Muscle layer of colon (tissue), 2 donors: ENCODE data around the gene MVD.

ENCODE experiments used
- H3K27ac ChIP-seq: one replicate; pipeline ENCODE4 v1.7.0; 2013; ENCODE audit warnings: low read depth, mild to moderate bottlenecking, low read length, moderate library complexity
- H3K27me3 ChIP-seq, 2 donors: one replicate each; pipeline ENCODE4 v1.7.0; 2013; ENCODE audit warnings: low read length in 2 of 2, mild to moderate bottlenecking in 2 of 2; ENCODE audit not compliant: insufficient read depth in 2 of 2, control insufficient read depth in 1 of 2
- H3K36me3 ChIP-seq: one replicate; pipeline ENCODE4 v1.7.0; 2013; ENCODE audit warnings: mild to moderate bottlenecking, low read length; ENCODE audit not compliant: insufficient read depth
- H3K4me1 ChIP-seq: one replicate; pipeline ENCODE4 v1.7.0; 2013; ENCODE audit warnings: mild to moderate bottlenecking, low read length; ENCODE audit not compliant: insufficient read depth
- H3K4me3 ChIP-seq, 2 donors: one replicate each; pipeline ENCODE4 v1.7.0; 2013; ENCODE audit warnings: low read length in 2 of 2, low read depth in 1 of 2, mild to moderate bottlenecking in 1 of 2, moderate library complexity in 1 of 2
- H3K9ac ChIP-seq: one replicate; pipeline ENCODE4 v1.7.0; 2013; ENCODE audit warnings: low read length
- H3K9me3 ChIP-seq: one replicate; pipeline ENCODE4 v1.7.0; 2013; ENCODE audit warnings: mild to moderate bottlenecking, low read length
- donor health status: abdominal sarcoma.
- donor health status: Adenocarcinoma of cecum.

Gene MVD

GRCh38 chr16:88659160-88659559 is 3.7 kb downstream of the MVD start:
- Histone ChIP-seq H3K4me1 (peaks cover 4% of the 10 kb centered on the region), H3K27ac (no peak overlapping the region), H3K36me3 (peaks cover 9% of the 10 kb centered on the region), H3K27me3 (no peaks in the 10 kb centered on the region), H3K9ac (no peak overlapping the region), H3K4me3 (no peak overlapping the region), H3K9me3 (no peaks in the 10 kb centered on the region)

DNA sequence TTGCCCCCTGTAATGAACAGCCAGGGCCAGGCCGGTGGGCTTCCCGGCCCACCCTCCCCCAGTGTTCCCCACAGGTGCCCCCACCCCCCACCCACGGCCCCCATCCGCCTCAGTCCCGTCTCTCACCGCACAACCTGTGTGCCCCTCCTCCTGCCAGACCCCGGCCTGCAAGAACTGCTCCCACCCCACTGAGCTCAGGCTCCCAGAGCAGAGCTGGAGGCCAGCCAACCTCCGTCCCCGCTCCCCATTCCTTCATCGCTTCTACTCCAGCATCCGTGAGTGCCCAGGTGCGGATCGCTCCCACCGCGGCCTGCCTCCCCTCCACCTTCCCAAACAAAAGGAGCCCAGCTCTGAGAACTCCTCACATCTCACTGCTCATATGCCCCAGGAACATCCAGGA is 4.2 kb downstream of the MVD start:
- peaks cover 9% of the 10 kb centered on the region for H3K36me3 ChIP-seq
- no peak overlapping the region for H3K9ac ChIP-seq
- H3K9me3 ChIP-seq: no peaks in the 10 kb centered on the region
- no peak overlapping the region for H3K4me3 ChIP-seq
- H3K4me1 ChIP-seq: peaks cover 4% of the 10 kb centered on the region
- no peaks in the 10 kb centered on the region for H3K27me3 ChIP-seq
- no peak overlapping the region for H3K27ac ChIP-seq

- Histone ChIP-seq H3K4me1 (peaks cover 4% of the 10 kb centered on the region), H3K9ac (no peak overlapping the region), H3K9me3 (no peaks in the 10 kb centered on the region), H3K36me3 (peaks cover 9% of the 10 kb centered on the region), H3K4me3 (no peak overlapping the region), H3K27me3 (no peaks in the 10 kb centered on the region), H3K27ac (no peak overlapping the region)
Measured at GRCh38 chr16:88657371-88657770, 5.5 kb downstream of the MVD start.

DNA sequence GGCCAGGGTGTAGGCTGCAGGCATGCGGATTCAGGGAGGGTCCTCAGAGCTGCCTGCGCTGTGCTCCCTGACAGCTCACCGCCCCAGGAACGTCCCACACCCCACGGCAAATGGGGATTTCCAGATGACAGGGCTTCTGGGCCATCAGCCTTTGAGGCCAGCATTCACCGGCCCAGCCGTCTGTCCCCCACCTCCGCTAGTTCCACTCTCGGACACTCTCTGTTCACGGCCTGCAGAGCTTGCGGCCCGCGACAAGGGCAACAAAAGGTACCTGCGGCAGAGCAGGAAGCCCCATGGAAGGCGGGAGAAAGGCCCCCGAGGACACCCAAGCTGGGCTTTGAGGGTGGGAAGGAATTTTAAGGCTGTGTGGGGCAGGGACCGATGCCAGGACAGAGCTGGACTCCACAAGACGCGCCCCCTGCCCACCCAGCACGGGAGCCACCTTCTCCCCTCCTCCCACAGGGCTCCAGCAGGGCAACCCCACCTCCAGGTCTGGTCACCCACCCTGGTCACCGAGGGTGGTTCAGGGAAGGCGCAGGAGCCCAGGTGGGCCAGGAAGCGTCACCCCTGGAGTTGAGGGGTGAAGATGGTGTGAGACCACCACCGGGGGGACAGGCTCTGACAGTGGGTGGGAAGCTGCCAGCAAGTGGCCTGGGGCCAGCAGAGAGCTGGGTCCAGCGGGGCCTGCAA is 6.5 kb downstream of the MVD start:
- H3K4me1 ChIP-seq: no peaks in the 10 kb centered on the region
- no peak overlapping the region for H3K9ac ChIP-seq
- H3K27ac ChIP-seq: no peak overlapping the region
- H3K4me3 ChIP-seq: no peak overlapping the region
- peaks cover 9% of the 10 kb centered on the region for H3K36me3 ChIP-seq
- peaks cover 0 to 3% of the 10 kb centered on the region in 2 donors for H3K27me3 ChIP-seq
- H3K9me3 ChIP-seq: no peaks in the 10 kb centered on the region

DNA sequence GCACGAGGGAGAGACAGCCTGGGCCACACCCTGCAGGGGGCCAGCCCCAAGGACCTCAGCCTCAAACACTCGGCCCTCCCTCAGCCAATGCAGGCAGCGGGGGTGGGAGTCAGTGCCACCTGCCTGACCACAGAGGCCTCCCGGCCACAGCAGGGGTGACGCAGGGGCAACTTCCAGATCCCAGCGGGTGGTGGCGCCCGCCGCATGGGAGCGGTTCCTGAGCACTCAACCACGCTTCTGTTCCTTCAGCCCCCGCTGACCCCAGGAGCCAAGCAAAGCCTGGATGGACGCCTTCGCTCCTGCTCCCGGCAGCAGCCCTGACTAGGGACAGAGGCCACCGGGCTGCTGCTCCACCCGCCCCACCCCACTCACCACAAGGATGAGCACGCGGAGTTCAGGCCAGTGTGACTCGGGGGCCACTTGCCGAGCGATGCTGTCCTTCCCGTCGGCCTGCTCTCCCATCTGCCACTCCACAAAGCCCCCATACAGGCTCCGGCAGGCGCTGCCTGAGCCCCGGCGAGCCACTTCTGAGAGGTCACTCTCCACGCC is 7.1 kb downstream of the MVD start:
- Histone ChIP-seq H3K27me3 (peaks cover 0 to 9% of the 10 kb centered on the region in 2 donors), H3K27ac (no peak overlapping the region), H3K4me3 (no peak overlapping the region), H3K36me3 (peaks cover 9% of the 10 kb centered on the region), H3K9ac (no peak overlapping the region), H3K4me1 (no peaks in the 10 kb centered on the region), H3K9me3 (no peaks in the 10 kb centered on the region)

DNA sequence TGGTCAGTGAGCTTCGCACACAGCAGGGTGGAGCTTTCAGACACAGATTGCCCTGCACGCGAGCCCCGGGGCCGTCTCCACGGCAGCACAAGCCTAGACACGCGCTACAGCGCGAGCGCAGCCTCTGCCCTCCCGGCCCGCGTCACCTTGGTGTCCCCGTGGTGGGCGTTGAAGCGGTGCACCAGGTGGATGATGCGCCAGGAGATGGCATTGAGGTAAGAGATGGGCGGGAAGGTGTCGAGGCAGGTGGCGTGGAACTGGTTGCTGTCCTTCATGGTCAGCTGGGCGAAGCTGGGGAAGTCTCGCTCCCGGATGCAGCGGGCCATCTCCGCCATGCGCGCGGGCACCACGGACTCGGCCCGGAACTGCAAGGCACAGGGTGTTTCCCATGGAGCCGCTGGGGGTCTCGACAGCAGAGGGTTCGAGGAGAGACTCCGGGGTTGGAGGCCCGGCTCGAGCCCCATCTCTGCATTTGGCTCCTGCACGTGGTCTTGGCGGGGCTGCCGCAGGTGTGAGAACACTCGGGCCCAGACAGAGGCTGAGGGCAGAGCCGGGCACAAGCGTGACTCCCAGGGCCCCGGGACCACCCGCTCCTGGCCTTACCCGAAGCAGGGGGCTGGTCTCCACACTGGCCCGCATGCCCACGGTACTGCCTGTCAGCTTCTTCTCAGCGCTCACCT is 7.7 kb downstream of the MVD start:
- Histone ChIP-seq H3K27ac (no peak overlapping the region), H3K4me3 (no peak overlapping the region), H3K9ac (no peak overlapping the region), H3K4me1 (peaks cover 2% of the 10 kb centered on the region), H3K36me3 (peaks cover 9% of the 10 kb centered on the region), H3K27me3 (peaks cover 0 to 12% of the 10 kb centered on the region in 2 donors), H3K9me3 (no peaks in the 10 kb centered on the region)

GRCh38 chr16:88654363-88655052 is 8.4 kb downstream of the MVD start:
- Histone ChIP-seq H3K27me3 (peaks cover 0 to 12% of the 10 kb centered on the region in 2 donors), H3K27ac (no peak overlapping the region), H3K36me3 (peaks cover 9% of the 10 kb centered on the region), H3K9ac (no peak overlapping the region), H3K4me1 (peaks cover 6% of the 10 kb centered on the region), H3K4me3 (no peak overlapping the region), H3K9me3 (no peaks in the 10 kb centered on the region)

DNA sequence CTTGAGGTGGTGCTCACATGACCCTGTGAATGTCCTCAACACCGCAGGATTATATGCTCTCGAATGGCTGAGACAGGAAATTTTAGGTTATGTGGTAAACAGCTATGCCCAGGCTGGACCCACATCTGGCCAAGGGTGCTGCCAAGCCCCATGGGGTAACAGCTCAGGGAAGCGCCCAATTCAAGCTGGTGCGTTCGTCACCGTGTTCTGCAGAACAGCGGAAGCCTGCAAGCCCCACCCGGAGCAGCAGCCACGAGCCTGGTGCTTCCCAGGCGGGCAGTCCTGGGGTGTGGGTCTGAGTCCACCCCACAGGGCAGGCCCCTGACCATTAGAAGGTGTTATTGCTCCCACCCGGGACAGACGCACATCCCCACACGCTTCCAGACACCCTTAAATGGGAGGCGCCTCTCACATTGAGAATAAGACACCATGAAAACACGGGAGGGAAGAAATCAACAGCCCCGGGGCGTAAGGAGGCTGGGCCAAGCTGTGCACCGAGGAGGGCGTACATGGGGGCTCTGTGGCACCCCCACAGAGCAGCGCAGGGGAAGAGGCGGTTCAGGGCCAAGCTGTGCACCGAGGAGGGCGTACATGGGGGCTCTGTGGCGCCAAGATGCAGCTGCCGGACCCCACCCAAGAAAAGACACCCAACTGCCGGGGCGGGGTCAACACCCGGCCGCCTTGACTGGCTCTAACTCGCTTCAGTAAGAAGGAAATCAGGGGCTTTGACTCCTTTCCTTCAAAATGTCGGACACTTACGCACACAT is 9.1 kb downstream of the MVD start:
- Histone ChIP-seq H3K9me3 (no peaks in the 10 kb centered on the region), H3K36me3 (peaks cover 9% of the 10 kb centered on the region), H3K27ac (no peak overlapping the region), H3K4me3 (no peak overlapping the region), H3K27me3 (peaks cover 0 to 12% of the 10 kb centered on the region in 2 donors), H3K4me1 (peaks cover 6% of the 10 kb centered on the region), H3K9ac (no peak overlapping the region)

GRCh38 chr16:88653101-88653500 is 9.8 kb downstream of the MVD start:
- Histone ChIP-seq H3K9me3 (no peaks in the 10 kb centered on the region), H3K4me3 (no peak overlapping the region), H3K27me3 (peaks cover 0 to 12% of the 10 kb centered on the region in 2 donors), H3K27ac (no peak overlapping the region), H3K4me1 (peaks cover 6% of the 10 kb centered on the region), H3K9ac (no peak overlapping the region), H3K36me3 (peaks cover 9% of the 10 kb centered on the region)

- Histone ChIP-seq H3K36me3 (peaks cover 9% of the 10 kb centered on the region), H3K4me1 (peaks cover 6% of the 10 kb centered on the region), H3K27me3 (peaks cover 0 to 12% of the 10 kb centered on the region in 2 donors), H3K9me3 (no peaks in the 10 kb centered on the region), H3K4me3 (no peak overlapping the region), H3K9ac (no peak overlapping the region), H3K27ac (no peak overlapping the region)
Measured at GRCh38 chr16:88652762-88653063, 10.2 kb downstream of the MVD start.
